Karpas-422 (cell line): ENCODE data around the gene ERC2. TPM values are rescaled to one million over a fixed set of nuclear protein-coding genes. Genes with fewer than 3 reads are reported as not detected.

Experiments
- DNase-seq: peaks from one replicate; pipeline ENCODE4 v3.0.0-alpha.2; 2015
- H2AFZ ChIP-seq: fragments of 200-600 bp; sonication (generic); 2 replicates; pipeline ENCODE4 v1.6.1; 2014; ENCODE audit warnings: antibody characterized with exemption, low read length, mixed read lengths
- H3K27ac ChIP-seq: fragments of 200-600 bp; sonication (generic); 2 replicates; pipeline ENCODE4 v1.5.1; 2014; ENCODE audit warnings: mild to moderate bottlenecking, low read length, moderate library complexity
- H3K27me3 ChIP-seq: fragments of 200-600 bp; sonication (generic); 2 replicates; pipeline ENCODE4 v1.6.1; 2014; ENCODE audit warnings: low read length, mixed read lengths
- H3K36me3 ChIP-seq: fragments of 200-600 bp; sonication (generic); 2 replicates; pipeline ENCODE4 v1.6.1; 2014; ENCODE audit warnings: low read length, mixed read lengths; ENCODE audit not compliant: insufficient read depth
- H3K4me1 ChIP-seq: fragments of 200-600 bp; sonication (generic); 2 replicates; pipeline ENCODE4 v1.6.1; 2014; ENCODE audit warnings: mild to moderate bottlenecking, low read length, mixed read lengths
- H3K4me2 ChIP-seq: fragments of 200-600 bp; sonication (generic); 2 replicates; pipeline ENCODE4 v1.6.1; 2014; ENCODE audit warnings: low read length, low read depth, mild to moderate bottlenecking; ENCODE audit not compliant: poor library complexity, severe bottlenecking
- H3K4me3 ChIP-seq: fragments of 200-600 bp; sonication (generic); 2 replicates; pipeline ENCODE4 v1.5.1; 2014; ENCODE audit warnings: mild to moderate bottlenecking, antibody characterized with exemption, low read length, mixed read lengths
- H3K79me2 ChIP-seq: fragments of 200-600 bp; sonication (generic); 2 replicates; pipeline ENCODE4 v1.6.1; 2014; ENCODE audit warnings: mild to moderate bottlenecking, low read length, mixed read lengths
- H3K9ac ChIP-seq: fragments of 200-600 bp; sonication (generic); 2 replicates; pipeline ENCODE4 v1.6.0; 2014; ENCODE audit warnings: low read length
- H3K9me2 ChIP-seq: fragments of 200-600 bp; sonication (generic), shearing (Covaris generic); replicated peaks from 2 replicates; pipeline ENCODE4 v1.6.0; 2014; ENCODE audit warnings: mild to moderate bottlenecking, low read length, moderate library complexity; ENCODE audit not compliant: insufficient read depth
- H3K9me3 ChIP-seq: fragments of 300-700, 200-600 bp; sonication (generic); 2 replicates; pipeline ENCODE4 v1.6.1; 2014; ENCODE audit warnings: low read length, mixed read lengths
- H4K20me1 ChIP-seq: fragments of 200-600 bp; sonication (generic); 2 replicates; pipeline ENCODE4 v1.6.1; 2014; ENCODE audit warnings: mild to moderate bottlenecking, antibody characterized with exemption, low read length, low read depth; ENCODE audit not compliant: insufficient read depth
- total RNA-seq: library from RNA; depleted of rRNA; stranded (reverse); fragments of >200 nt; shearing (Covaris generic); gene quantifications from 2 replicates; pipeline ENCODE4 v1.2.3, GENCODE V29; 2014; ENCODE audit warnings: low replicate concordance

The ERC2 gene
- total RNA-seq, 1 experiment from 2014 or later = 3.7 TPM

- Histone ChIP-seq H3K9me2 (no peaks in the 10 kb centered on the region), H4K20me1 (no peaks in the 10 kb centered on the region), H3K9ac (no peak overlapping the region), H3K27me3 (no peaks in the 10 kb centered on the region), H3K9me3 (no peaks in the 10 kb centered on the region), H2AFZ (no peak overlapping the region), H3K4me3 (no peak overlapping the region), H3K79me2 (no peaks in the 10 kb centered on the region), H3K4me1 (no peaks in the 10 kb centered on the region), H3K36me3 (no peaks in the 10 kb centered on the region), H3K4me2 (no peak overlapping the region), H3K27ac (no peak overlapping the region)
- no peak for DNase-seq
Observed at GRCh38 chr3:55963601-55964000, 504.7 kb downstream of the ERC2 start.

GRCh38 chr3:55959471-55960080, 508.7 kb downstream of the ERC2 start:
- no peaks in the 10 kb centered on the region for H3K4me1 ChIP-seq

GRCh38 chr3:55958605-55959004, 509.7 kb downstream of the ERC2 start:
- Histone ChIP-seq H3K9me2 (no peaks in the 10 kb centered on the region), H3K4me3 (no peak overlapping the region)
- no peak for DNase-seq

More at GRCh38 chr3:55959471-55960080, 508.7 kb downstream of the ERC2 start:
- Histone ChIP-seq H3K9me3 (no peaks in the 10 kb centered on the region), H4K20me1 (no peaks in the 10 kb centered on the region), H3K9me2 (no peaks in the 10 kb centered on the region), H3K4me3 (no peak overlapping the region), H3K9ac (no peak overlapping the region), H3K36me3 (no peaks in the 10 kb centered on the region), H2AFZ (no peak overlapping the region), H3K27me3 (no peaks in the 10 kb centered on the region), H3K27ac (no peak overlapping the region), H3K79me2 (no peaks in the 10 kb centered on the region), H3K4me2 (no peak overlapping the region)
- DNase-seq = no peak

GRCh38 chr3:55955891-55956477, 512.3 kb downstream of the ERC2 start:
- Histone ChIP-seq H3K4me2 (no peak overlapping the region), H3K4me1 (no peaks in the 10 kb centered on the region), H3K27ac (no peak overlapping the region), H3K4me3 (no peak overlapping the region), H2AFZ (no peak overlapping the region), H3K36me3 (no peaks in the 10 kb centered on the region), H3K27me3 (no peaks in the 10 kb centered on the region), H4K20me1 (no peaks in the 10 kb centered on the region), H3K9me3 (no peaks in the 10 kb centered on the region), H3K9me2 (no peaks in the 10 kb centered on the region), H3K79me2 (no peaks in the 10 kb centered on the region), H3K9ac (no peak overlapping the region)
- DNase-seq = no peak

More at GRCh38 chr3:55958605-55959004, 509.7 kb downstream of the ERC2 start:
- H3K36me3 ChIP-seq = no peaks in the 10 kb centered on the region
- no peaks in the 10 kb centered on the region for H3K79me2 ChIP-seq
- H3K4me2 ChIP-seq = no peak overlapping the region
- no peaks in the 10 kb centered on the region for H3K27me3 ChIP-seq
- no peaks in the 10 kb centered on the region for H4K20me1 ChIP-seq
- H3K27ac ChIP-seq = no peak overlapping the region
- no peak overlapping the region for H3K9ac ChIP-seq
- no peak overlapping the region for H2AFZ ChIP-seq
- H3K9me3 ChIP-seq = no peaks in the 10 kb centered on the region
- no peaks in the 10 kb centered on the region for H3K4me1 ChIP-seq

- Histone ChIP-seq H3K27me3 (no peaks in the 10 kb centered on the region), H3K4me1 (no peaks in the 10 kb centered on the region)
- no peak for DNase-seq
Observed at GRCh38 chr3:55951388-55951787, 516.9 kb downstream of the ERC2 start.

GRCh38 chr3:55947406-55947805, 520.9 kb downstream of the ERC2 start:
- no peaks in the 10 kb centered on the region for H3K9me3 ChIP-seq
- no peaks in the 10 kb centered on the region for H3K27me3 ChIP-seq
- H3K4me3 ChIP-seq = no peak overlapping the region
- no peak overlapping the region for H2AFZ ChIP-seq
- H3K4me2 ChIP-seq = no peak overlapping the region
- H3K36me3 ChIP-seq = no peaks in the 10 kb centered on the region
- H3K79me2 ChIP-seq = no peaks in the 10 kb centered on the region
- no peaks in the 10 kb centered on the region for H4K20me1 ChIP-seq
- H3K27ac ChIP-seq = no peak overlapping the region
- H3K9me2 ChIP-seq = no peaks in the 10 kb centered on the region
- no peaks in the 10 kb centered on the region for H3K4me1 ChIP-seq
- no peak for DNase-seq
- no peak overlapping the region for H3K9ac ChIP-seq

More at GRCh38 chr3:55951388-55951787, 516.9 kb downstream of the ERC2 start:
- Histone ChIP-seq H3K9me2 (no peaks in the 10 kb centered on the region), H3K9ac (no peak overlapping the region), H3K79me2 (no peaks in the 10 kb centered on the region), H3K9me3 (no peaks in the 10 kb centered on the region), H4K20me1 (no peaks in the 10 kb centered on the region), H3K4me2 (no peak overlapping the region), H3K4me3 (no peak overlapping the region), H3K36me3 (no peaks in the 10 kb centered on the region), H3K27ac (no peak overlapping the region), H2AFZ (no peak overlapping the region)

- H3K79me2 ChIP-seq = no peaks in the 10 kb centered on the region
- H2AFZ ChIP-seq = no peak overlapping the region
- H3K9me2 ChIP-seq = no peaks in the 10 kb centered on the region
- H3K4me2 ChIP-seq = no peak overlapping the region
- no peak overlapping the region for H3K9ac ChIP-seq
- no peak for DNase-seq
- no peak overlapping the region for H3K27ac ChIP-seq
- no peaks in the 10 kb centered on the region for H3K36me3 ChIP-seq
- no peaks in the 10 kb centered on the region for H3K27me3 ChIP-seq
- no peaks in the 10 kb centered on the region for H3K4me1 ChIP-seq
- H3K4me3 ChIP-seq = no peak overlapping the region
- H3K9me3 ChIP-seq = no peaks in the 10 kb centered on the region
- no peaks in the 10 kb centered on the region for H4K20me1 ChIP-seq
Observed at GRCh38 chr3:55946574-55947160, 521.6 kb downstream of the ERC2 start.

GRCh38 chr3:55942868-55943267, 525.4 kb downstream of the ERC2 start:
- Histone ChIP-seq H3K36me3 (no peaks in the 10 kb centered on the region), H3K27me3 (no peaks in the 10 kb centered on the region), H3K9ac (no peak overlapping the region), H3K9me3 (no peaks in the 10 kb centered on the region), H2AFZ (no peak overlapping the region), H3K4me2 (no peak overlapping the region), H3K4me1 (no peaks in the 10 kb centered on the region), H3K27ac (no peak overlapping the region), H3K9me2 (no peaks in the 10 kb centered on the region), H3K4me3 (no peak overlapping the region), H4K20me1 (no peaks in the 10 kb centered on the region), H3K79me2 (no peaks in the 10 kb centered on the region)
- no peak for DNase-seq
